Cardiac muscle cell (in vitro differentiated cells and primary cell): ENCODE results near the gene CALCA. TPM values are rescaled to one million over a fixed set of nuclear protein-coding genes. Genes with fewer than 3 reads are reported as not detected.
"Not testable (repeated sequence)": the region's sequence is repeated elsewhere in the genome, so short reads cannot be mapped to it uniquely, and the experiment has no call there.

Experiments
- DNase-seq, 2 donors: peaks; one replicate each; pipeline versions ENCODE4 v3.0.0 to v3.0.0-alpha.2; 2010 to 2017; ENCODE audit warnings: low read depth in 1 of 2, low spot score in 1 of 2
- H3K27ac ChIP-seq: fragments of 200-600 bp; sonication (generic); 2 replicates; pipeline ENCODE4 v1.5.1; 2016
- H3K27me3 ChIP-seq: fragments of 200-600 bp; sonication (generic); 2 replicates; pipeline ENCODE4 v1.6.0; 2016; ENCODE audit warnings: control low read depth
- H3K36me3 ChIP-seq: fragments of 200-600 bp; sonication (generic); 2 replicates; pipeline ENCODE4 v1.5.1; 2016; ENCODE audit warnings: control low read depth
- H3K4me1 ChIP-seq: fragments of 200-600 bp; sonication (generic); 2 replicates; pipeline ENCODE4 v1.8.1; 2017; ENCODE audit warnings: low read depth, mild to moderate bottlenecking, mixed run types
- H3K4me3 ChIP-seq: fragments of 200-600 bp; sonication (generic); 2 replicates; pipeline ENCODE4 v1.5.1; 2016; ENCODE audit warnings: mild to moderate bottlenecking
- H3K9me3 ChIP-seq: fragments of 200-600 bp; sonication (generic); 2 replicates; pipeline ENCODE4 v1.5.1; 2017; ENCODE audit warnings: low read depth, mild to moderate bottlenecking, control low read depth
- CTCF ChIP-seq: IDR thresholded peaks from 2 replicates; pipeline ENCODE4 v1.5.1; 2012; ENCODE audit warnings: low read depth, mild to moderate bottlenecking, low read length
- polyA plus RNA-seq: library from polyadenylated mRNA; unstranded; fragments of >200 nt; fragmentation: Nextera tagmentation; extraction: Ambion mirVana; gene quantifications from 2 replicates; pipeline ENCODE4 v1.2.1, GENCODE V29; 2016
- total RNA-seq: library from RNA; depleted of rRNA; stranded (reverse); fragments of >200 nt; gene quantifications from 2 replicates; pipeline ENCODE4 v1.2.3, GENCODE V29; 2016

CALCA gene
- total RNA-seq (not detected in 2 replicates), polyA plus RNA-seq (0.33 TPM in 1 of 2 replicates, not detected in the other)

GRCh38 chr11:14971865-14972580 lies at the start of gene CALCA:
CALCA (minus strand) TSS chr11:14972351; CDS start chr11:14971192, 1,159 bp downstream.
- Histone ChIP-seq H3K36me3 (no peaks in the 10 kb centered on the region), H3K27me3 (peaks cover 97% of the 10 kb centered on the region), H3K27ac (no peak within 1 kb of the TSS), H3K4me1 (peaks cover 6% of the 10 kb centered on the region), H3K9me3 (no peaks in the 10 kb centered on the region), H3K4me3 (no peak within 1 kb of the TSS)
- DNase-seq, result peak in 1 of 2 donors; percentile 19
- TF ChIP-seq CTCF, result no peak

GRCh38 chr11:15016200-15016599 lies 44.0 kb upstream of the CALCA start:
- Histone ChIP-seq H3K4me1 (no peaks in the 10 kb centered on the region), H3K4me3 (no peak overlapping the region), H3K36me3 (no peaks in the 10 kb centered on the region), H3K27me3 (no peaks in the 10 kb centered on the region), H3K27ac (no peak overlapping the region), H3K9me3 (no peaks in the 10 kb centered on the region)
- DNase-seq, result no peak
- TF ChIP-seq CTCF, result no peak

- Histone ChIP-seq H3K4me1 (no peaks in the 10 kb centered on the region), H3K9me3 (no peaks in the 10 kb centered on the region), H3K27me3 (peaks cover 5% of the 10 kb centered on the region), H3K27ac (no peak overlapping the region), H3K4me3 (no peak overlapping the region), H3K36me3 (no peaks in the 10 kb centered on the region)
- TF ChIP-seq CTCF, result no peak
- DNase-seq, result peak in 1 of 2 donors; percentile 50
Measured at GRCh38 chr11:15011776-15012345, 39.7 kb upstream of the CALCA start.

GRCh38 chr11:15010865-15011264 lies 38.7 kb upstream of the CALCA start:
- Histone ChIP-seq H3K27me3 (peaks cover 5% of the 10 kb centered on the region), H3K27ac (no peak overlapping the region), H3K4me1 (no peaks in the 10 kb centered on the region), H3K4me3 (no peak overlapping the region), H3K9me3 (no peaks in the 10 kb centered on the region), H3K36me3 (no peaks in the 10 kb centered on the region)
- DNase-seq, result no peak
- TF ChIP-seq CTCF, result no peak

GRCh38 chr11:15006139-15006759 lies 34.1 kb upstream of the CALCA start:
- DNase-seq, result peak; percentile 13 to 64
- H3K27me3 ChIP-seq, result peaks cover 16% of the 10 kb centered on the region
- H3K4me3 ChIP-seq, result no peak overlapping the region
- H3K36me3 ChIP-seq, result no peaks in the 10 kb centered on the region
- H3K27ac ChIP-seq, result no peak overlapping the region
- TF ChIP-seq CTCF, result peak; percentile 45
- H3K4me1 ChIP-seq, result no peaks in the 10 kb centered on the region
- H3K9me3 ChIP-seq, result no peaks in the 10 kb centered on the region

- not testable (repeated sequence) for DNase-seq, H3K27ac ChIP-seq, H3K9me3 ChIP-seq, H3K4me3 ChIP-seq, H3K4me1 ChIP-seq, H3K36me3 ChIP-seq
- peaks cover 12% of the 10 kb centered on the region for H3K27me3 ChIP-seq
Measured at GRCh38 chr11:14988133-14988532, 16.0 kb upstream of the CALCA start.
